Nephron progenitor cell (in vitro differentiated cells): ENCODE results near the gene APRT.

Experiments
- DNase-seq: peaks from one replicate; pipeline ENCODE4 v3.0.0; 2021
- H3K27ac Mint-ChIP-seq: 2 replicates; pipeline ENCODE4 v1.8.0; 2021; ENCODE audit warnings: mild to moderate bottlenecking, moderate library complexity, mixed read lengths
- H3K27me3 Mint-ChIP-seq: 2 replicates; pipeline ENCODE4 v1.8.0; 2021; ENCODE audit warnings: mild to moderate bottlenecking, low read depth, mixed read lengths; ENCODE audit not compliant: poor library complexity
- H3K36me3 Mint-ChIP-seq: 2 replicates; pipeline ENCODE4 v1.8.0; 2021; ENCODE audit warnings: low read depth, mixed read lengths
- H3K4me1 Mint-ChIP-seq: 2 replicates; pipeline ENCODE4 v1.8.0; 2021; ENCODE audit warnings: mixed read lengths
- H3K4me3 Mint-ChIP-seq: 2 replicates; pipeline ENCODE4 v1.8.0; 2021; ENCODE audit warnings: mild to moderate bottlenecking, moderate library complexity, mixed read lengths
- H3K9me3 Mint-ChIP-seq: 2 replicates; pipeline ENCODE4 v1.8.0; 2021; ENCODE audit warnings: mild to moderate bottlenecking, moderate library complexity, mixed read lengths
- CTCF ChIP-seq: fragments of 200-600 bp; sonication (generic); IDR thresholded peaks from 2 replicates; pipeline ENCODE4 v1.5.0; 2021; ENCODE audit warnings: antibody characterized with exemption

The APRT gene

GRCh38 chr16:88805887-88806393 is 5.8 kb downstream of the APRT start:
- no peak for DNase-seq
- Mint-ChIP-seq H3K27ac (no peak overlapping the region), H3K4me1 (peaks cover 11% of the 10 kb centered on the region), H3K27me3 (peaks cover 3% of the 10 kb centered on the region), H3K36me3 (peaks cover 5% of the 10 kb centered on the region), H3K9me3 (no peaks in the 10 kb centered on the region), H3K4me3 (no peak overlapping the region)
- no peak for TF ChIP-seq CTCF

GRCh38 chr16:88805340-88805715 is 6.4 kb downstream of the APRT start:
- H3K27ac Mint-ChIP-seq: no peak overlapping the region
- H3K36me3 Mint-ChIP-seq: peaks cover 5% of the 10 kb centered on the region
- no peak for DNase-seq
- H3K4me3 Mint-ChIP-seq: peak overlapping the region; percentile 28
- H3K27me3 Mint-ChIP-seq: peaks cover 3% of the 10 kb centered on the region
- no peak for TF ChIP-seq CTCF
- peaks cover 5% of the 10 kb centered on the region for H3K4me1 Mint-ChIP-seq
- no peaks in the 10 kb centered on the region for H3K9me3 Mint-ChIP-seq

- peak overlapping the region; percentile 78 for H3K4me3 Mint-ChIP-seq
- no peak for TF ChIP-seq CTCF
- H3K9me3 Mint-ChIP-seq: no peaks in the 10 kb centered on the region
- H3K27ac Mint-ChIP-seq: no peak overlapping the region
- no peaks in the 10 kb centered on the region for H3K27me3 Mint-ChIP-seq
- H3K36me3 Mint-ChIP-seq: peaks cover 5% of the 10 kb centered on the region
- H3K4me1 Mint-ChIP-seq: no peaks in the 10 kb centered on the region
- no peak for DNase-seq
Observed at GRCh38 chr16:88804552-88805339, 7.0 kb downstream of the APRT start.

GRCh38 chr16:88804173-88804551 is 7.6 kb downstream of the APRT start:
- peaks cover 5% of the 10 kb centered on the region for H3K36me3 Mint-ChIP-seq
- TF ChIP-seq CTCF: no peak
- H3K9me3 Mint-ChIP-seq: no peaks in the 10 kb centered on the region
- no peaks in the 10 kb centered on the region for H3K27me3 Mint-ChIP-seq
- H3K4me3 Mint-ChIP-seq: peak overlapping the region; percentile 78
- H3K4me1 Mint-ChIP-seq: no peaks in the 10 kb centered on the region
- DNase-seq: no peak
- H3K27ac Mint-ChIP-seq: no peak overlapping the region

- no peaks in the 10 kb centered on the region for H3K27me3 Mint-ChIP-seq
- H3K9me3 Mint-ChIP-seq: no peaks in the 10 kb centered on the region
- H3K36me3 Mint-ChIP-seq: peaks cover 3% of the 10 kb centered on the region
- no peak within 1 kb of the TSS for H3K27ac Mint-ChIP-seq
- TF ChIP-seq CTCF: no peak
- H3K4me1 Mint-ChIP-seq: no peaks in the 10 kb centered on the region
- peak; percentile 84 for DNase-seq
- H3K4me3 Mint-ChIP-seq: peak within 1 kb of the TSS; percentile 83
Observed at GRCh38 chr16:88803264-88803987, 8.3 kb downstream of the APRT start, which contains the start of gene CDT1. TSS of gene CDT1 (plus strand) at chr16:88803789. CDS start at chr16:88803832, 43 bp downstream.
